ENCODE measurements around the gene SMPD4.
"Not testable (repeated sequence)": the region's sequence is repeated elsewhere in the genome, so short reads cannot be mapped to it uniquely, and the experiment has no call there.

The SMPD4 gene

DNA sequence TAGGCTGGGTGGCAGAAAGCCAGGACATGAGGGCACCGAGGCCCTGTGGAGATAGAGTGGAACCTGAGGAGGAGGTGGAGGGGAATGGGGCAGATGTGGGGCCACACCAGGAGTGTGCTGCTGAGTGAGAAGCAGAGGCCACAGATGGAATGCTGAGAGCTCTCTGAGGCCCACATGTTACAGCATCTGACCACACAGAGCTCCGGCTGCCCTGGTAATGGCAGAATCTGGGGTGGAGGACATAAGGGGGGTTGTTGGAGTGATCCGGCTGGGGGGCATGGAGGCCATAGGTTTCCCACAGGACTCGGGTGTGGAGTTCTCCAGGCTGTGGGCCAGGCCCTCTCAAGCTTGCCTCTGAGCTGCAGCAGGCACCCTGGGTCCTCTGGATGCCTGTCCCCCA is 4.5 kb upstream of the SMPD4 start:
- no peak for FAIRE-seq

DNA sequence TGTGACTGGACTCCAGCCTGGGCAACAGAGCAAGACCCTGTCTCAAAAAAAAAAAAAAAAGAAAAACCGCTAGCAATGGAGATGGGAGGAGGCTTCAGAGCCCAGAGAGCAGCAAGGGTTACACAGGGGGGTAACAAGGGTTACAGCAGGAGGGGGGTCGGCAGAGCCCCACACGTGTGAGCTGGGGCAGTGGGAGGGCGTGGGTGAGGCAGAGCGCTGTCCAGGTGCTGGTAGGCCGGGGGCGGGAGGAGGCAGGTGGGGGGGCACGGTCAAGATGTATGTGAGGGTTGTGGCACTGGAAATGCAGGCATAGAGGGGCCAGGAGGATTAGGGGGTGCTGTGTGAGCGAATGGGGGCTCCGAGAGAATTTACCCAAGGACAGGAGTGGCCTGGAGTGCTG is 4.0 kb upstream of the SMPD4 start:
- no peak for FAIRE-seq

DNA sequence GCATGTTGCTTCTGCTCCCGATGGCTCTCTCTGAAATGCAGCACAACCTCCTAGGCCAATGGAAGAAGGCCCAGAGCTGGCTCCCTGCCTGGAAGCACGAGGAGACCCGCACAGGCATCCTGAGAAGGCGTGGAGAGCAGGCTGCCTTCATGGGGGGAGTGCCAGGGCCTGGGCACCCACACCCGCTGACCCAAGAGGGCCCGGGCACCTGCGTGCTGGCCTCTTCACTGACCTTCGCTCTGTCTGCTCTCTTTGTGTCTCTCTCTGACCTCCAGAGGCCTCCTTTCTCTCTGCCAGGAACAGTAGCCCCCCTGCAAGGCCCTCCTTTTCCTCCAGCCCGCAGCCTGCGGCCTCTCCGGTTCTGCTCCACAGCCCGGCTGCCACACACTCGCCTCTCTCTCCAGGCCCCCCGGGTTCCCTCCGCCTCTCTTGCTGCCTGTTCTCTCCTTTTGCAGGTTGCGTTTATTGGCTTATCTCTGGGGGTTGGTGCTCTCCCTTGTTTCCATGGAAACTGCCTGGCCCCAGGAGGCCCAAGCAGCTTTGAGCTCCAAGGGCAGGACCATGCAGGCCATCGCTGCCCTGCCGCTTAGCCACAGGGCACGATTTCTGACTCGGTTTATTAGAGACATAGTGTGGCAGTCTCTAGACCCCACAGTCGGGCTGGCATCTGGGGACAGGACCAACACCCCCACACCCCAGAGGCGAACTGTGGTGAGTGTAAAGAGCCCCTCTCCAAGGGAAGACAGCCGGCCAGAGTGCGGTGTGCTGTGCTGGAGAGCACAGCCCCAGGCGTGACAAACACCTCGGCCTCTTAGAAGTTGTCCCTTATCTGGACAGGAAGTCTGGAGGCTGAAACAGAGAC is 2.3 kb upstream of the SMPD4 start:
- no peak for FAIRE-seq

DNA sequence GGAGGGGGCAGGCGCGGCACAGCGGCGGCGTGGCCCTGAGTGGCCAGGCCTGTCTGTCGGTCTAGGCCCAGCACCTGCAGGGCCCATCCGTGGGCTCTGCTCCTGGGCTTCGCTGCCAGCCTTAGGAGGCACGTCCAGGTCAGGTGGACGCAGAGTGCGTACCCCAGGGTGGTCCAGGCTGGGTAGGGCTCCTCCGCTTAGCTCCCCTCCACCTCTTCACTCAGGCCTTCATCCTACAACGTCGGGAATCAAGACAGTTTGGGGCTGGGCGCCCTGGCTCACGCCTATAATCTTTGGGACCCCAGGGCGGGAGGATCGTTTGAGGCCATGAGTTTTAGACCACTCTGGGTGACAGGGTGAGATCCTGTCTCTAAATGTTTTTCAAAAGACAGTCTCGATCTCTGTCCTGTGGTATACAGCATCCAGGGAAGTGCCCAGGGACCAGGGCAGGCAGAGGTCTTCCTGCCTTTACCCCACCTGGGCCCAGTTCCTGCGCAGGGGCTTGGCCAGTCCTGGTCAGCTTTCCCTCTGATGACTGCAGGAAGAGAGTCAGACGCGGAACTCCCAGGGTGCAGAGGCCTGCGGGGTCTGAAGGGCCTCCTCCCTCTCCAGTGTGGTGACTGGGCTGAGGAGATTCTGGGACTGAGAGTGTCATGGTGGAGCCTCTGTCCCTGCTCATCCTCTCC is 1.6 kb upstream of the SMPD4 start:
- FAIRE-seq: not testable (repeated sequence)

DNA sequence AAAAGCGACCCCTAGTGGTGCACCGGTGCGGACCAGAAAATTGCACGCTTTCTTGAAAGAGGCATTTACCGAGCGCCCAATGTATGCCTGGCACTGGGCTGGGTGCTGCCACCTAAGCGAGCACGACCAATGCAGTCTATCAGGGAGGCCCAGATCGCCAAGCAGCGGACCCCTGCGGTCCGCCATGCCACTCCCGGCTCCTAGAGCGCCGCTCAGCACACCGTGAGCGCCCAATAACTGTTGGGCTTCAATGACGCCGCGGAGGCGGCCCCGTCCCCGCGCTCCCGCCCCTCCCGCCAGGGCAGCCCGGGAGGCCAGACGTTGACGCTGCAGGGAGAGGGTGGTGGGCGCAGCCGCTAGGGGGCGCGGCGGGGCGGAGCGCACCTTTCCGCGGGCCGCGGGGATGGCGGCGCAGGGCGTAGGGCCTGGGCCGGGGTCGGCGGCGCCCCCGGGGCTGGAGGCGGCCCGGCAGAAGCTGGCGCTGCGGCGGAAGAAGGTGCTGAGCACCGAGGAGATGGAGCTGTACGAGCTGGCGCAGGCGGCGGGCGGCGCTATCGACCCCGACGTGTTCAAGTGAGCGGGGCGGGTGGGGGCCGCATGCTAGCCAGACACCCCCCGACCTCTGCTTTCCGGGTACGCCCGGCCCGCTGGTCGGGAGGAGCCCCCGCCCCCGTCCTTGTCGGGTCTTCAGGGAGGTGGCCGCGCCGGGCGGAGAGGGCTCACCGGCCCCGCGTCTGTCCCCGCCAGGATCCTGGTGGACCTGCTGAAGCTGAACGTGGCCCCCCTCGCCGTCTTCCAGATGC is 679 bp upstream of the SMPD4 start, which contains the start of gene MZT2B:
TSS of gene MZT2B (plus strand) at position 383 of the 803 bp plus-strand sequence. CDS start at position 404, 21 bp downstream.
- not testable (repeated sequence) for FAIRE-seq

DNA sequence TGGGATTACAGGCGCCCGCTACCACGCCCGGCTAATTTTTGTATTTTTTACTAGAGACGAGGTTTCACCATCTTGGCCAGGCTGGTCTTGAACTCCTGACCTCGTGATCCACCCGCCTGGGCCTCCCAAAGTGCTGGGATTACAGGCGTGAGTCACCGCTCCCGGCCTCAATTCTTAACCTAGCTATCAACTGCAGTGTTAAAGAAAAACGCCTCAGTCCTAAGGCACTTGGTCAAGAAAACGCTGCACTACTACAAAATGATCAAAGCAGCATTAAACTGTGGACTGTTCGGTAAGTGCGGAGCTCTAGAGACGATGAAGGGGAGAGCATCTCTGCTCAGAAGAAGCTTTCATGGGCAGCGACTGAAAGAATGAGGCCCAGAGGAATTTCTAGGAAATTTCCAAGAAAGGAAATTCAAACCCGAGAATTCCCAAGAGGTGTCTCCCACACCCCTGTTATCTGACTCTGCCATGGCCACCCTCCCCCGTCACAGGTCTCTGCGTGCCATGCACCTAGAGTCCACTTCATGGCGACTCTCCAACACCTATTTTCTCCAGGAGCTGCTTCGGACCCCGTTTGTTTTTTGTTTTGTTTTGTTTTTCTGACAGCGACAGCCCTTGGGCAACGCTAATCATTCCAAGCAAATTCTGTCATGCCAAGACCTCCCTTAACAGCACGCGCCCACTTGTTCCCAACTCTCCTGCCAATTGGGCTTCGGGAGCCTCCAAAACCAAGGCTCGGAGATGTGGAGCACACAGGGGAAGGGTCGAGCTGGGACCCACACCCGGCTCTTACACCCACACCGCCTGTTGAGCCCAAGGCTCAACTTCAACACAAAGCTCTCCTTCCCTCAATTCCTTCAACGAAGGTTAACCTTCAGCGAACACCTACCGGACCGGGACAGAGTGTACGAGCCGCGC is 738 bp downstream of the SMPD4 start:
- not testable (repeated sequence) for FAIRE-seq

DNA sequence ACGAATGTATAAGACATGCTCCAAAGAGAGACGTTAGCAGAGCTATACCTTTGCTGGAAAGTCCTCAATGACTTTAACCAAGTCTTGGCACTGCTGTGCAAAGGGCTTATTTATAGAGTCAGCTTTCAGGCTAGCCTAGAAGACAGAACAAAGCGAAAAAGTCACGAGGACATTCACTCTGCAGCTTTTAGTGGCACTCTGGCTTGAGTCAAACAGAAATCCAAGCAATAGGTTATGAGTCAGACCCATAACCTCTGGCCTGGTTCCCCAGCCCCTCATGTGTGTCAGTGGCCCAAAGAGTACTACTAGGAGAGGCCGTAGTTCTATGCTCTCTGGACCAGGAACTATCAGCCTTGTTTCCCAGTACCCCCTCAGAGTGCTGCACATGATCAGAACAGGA is 6.5 kb downstream of the SMPD4 start:
- not testable (repeated sequence) for FAIRE-seq

DNA sequence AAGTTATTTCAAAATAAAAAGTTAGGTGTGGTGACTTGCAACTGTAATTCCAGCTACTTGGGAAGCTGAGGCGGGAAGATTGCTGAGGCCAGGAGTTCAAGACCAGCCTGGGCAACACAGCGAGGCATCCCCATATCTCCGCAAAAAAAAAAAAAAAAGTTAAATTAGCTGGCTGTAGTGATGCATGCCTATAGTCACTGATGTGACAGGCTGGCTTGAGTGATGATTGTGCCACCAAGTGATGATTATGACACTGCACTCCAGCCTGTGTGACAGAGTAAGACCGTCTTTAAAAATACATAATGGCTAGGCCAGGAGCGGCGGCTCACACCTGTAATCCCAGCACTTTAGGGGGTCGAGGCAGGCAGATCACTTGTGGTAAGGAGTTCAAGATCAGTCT is 11.5 kb downstream of the SMPD4 start:
- no peak for FAIRE-seq

DNA sequence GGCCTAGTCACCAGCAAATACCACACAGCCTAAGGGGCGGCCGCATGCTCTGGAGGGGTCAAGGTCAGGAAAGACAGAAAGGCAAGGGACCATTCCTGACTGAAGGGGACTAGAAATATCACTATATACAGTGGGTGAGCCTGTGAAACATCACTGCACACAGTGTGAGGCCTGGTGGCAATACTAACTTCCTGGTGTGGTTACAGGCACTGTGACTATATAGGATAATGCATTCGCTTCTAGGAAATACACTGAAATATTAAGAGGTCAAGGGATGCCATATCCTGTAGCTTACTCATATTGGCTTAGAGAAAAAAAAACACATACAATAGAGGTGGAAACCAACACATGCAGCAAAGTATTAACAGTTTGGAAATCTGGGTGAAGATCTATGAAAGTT is 12.2 kb downstream of the SMPD4 start:
- FAIRE-seq: not testable (repeated sequence)

DNA sequence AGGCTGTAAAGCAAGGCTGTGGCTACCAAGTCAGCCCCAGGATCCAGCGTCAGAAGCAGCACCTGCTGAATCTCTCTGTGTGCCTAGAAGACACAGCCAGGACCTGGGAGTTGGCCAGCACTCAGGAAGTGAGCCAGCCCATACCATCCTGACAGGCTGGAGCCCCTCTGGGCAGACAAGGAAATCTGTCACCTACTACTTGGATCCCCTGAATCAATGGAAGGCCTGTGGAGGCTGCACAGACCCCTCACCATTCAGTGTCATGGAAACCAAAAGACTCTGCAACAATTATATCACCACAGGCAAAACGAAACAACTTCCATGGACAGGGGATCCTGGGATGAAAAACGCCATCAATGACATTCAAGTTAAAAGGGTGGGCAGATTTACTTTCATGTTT is 14.8 kb downstream of the SMPD4 start:
- FAIRE-seq: not testable (repeated sequence)

DNA sequence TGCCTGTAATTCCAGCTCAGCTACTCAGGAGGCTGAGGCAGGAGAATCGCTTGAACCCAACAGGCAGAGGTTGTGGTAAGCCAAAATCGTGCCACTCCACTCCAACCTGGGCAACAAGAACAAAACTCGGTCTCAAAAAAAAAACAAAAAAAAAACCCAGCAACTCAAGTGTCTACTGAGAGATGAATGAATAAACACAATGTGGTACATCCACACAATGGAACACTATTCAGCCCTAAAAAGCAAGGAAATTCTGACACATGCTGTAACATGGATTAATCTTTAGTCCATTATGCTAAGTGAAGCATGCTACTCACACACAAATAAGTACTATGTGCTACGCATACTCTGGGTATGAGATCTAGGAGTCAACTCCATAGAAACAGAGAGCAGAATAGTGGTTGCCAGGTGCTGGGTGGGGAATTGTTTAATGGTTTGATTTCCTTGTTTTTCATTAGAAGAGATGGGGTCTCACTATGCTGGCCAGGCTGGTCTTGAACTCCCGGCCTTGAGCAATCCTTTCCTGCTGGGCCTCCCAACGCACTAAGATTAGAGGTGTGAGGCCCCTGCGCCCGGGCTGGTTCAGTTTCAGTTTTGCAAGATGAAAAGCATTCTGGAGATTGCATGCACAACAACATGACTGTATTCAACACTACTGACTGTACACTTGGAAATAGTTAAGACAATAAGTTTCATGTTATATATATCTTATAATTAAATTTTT is 15.9 kb downstream of the SMPD4 start:
- FAIRE-seq: no peak

DNA sequence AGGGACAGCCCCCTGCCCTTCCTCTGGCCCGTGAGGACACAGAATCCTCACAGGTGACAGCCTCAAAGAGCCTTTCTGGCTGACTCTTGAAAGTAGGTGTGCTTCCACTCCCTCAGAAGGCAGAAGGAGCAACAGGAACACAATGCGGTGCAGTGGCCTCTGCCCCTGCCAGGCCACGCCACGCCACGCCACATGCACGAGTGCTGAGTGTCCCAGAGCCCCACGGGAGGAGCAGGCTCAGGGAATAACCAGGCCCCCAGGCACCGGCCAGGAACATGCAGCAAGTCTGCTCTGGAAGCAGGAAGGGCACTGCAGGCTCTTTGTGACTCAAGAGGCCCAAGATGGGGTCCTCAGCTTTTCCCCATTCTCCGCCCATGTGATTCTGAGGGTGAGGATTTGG is 18.4 kb downstream of the SMPD4 start:
- no peak for FAIRE-seq

DNA sequence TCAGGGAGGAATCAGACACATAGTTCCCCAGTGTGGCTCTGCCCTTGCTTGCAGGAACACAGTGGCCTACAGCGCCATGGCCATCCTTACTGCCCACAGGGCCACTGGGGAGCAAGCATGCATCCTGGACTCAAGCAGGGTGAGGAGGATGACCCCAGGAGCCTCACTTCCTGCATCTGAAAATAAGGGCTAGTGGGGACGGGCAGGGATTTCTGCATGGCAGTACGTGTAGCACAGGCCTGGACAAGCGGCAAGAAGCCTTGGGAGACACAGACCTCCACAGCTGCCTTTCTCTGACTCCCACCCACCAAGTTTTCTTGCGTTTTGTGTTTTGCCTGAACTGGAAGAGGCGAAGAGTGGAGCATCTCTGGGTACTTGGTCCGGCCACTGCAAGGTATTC is 18.9 kb downstream of the SMPD4 start:
- FAIRE-seq: not testable (repeated sequence)

DNA sequence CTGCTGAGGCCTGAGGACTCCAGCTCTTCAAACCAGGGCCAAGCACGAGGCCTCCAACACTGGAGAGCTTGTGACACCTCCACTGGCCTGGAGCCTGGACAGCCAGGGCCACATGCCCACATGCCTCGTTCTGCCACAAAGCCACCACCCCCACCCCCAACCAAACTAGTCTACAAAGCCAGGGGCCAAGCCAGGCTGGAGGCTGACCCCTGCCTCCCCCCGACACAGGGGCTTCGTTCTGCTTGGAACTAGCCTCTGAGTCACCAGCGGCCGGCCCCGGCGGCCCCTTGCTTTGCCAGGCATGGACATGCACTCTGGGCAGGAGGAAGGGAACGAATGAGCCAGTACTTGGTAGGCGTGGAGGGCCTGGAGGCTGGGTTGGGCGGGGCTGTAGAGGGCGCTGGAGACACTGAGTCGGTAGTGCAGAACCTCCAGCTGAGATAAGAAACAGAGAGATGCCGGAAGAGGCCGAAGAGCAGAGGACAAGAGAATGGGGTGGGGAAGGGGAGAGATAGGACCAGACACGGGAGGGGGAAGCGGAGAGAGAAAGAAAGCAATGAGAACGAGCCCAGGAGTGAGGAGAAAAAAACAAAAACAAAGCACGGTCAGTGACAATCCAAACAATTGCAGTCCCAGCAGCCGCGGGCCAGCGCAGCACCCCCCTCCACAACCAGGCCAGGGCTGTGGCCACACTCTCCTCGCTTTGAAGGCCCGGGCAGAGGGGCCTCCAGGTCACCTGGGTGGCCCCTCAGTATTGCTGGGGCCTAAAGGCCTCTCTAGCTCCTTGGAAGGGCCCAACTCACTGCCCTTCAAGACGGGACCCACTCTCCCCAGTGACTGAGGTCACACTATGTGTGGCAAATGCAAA is 20.3 kb downstream of the SMPD4 start:
- FAIRE-seq: not testable (repeated sequence)

DNA sequence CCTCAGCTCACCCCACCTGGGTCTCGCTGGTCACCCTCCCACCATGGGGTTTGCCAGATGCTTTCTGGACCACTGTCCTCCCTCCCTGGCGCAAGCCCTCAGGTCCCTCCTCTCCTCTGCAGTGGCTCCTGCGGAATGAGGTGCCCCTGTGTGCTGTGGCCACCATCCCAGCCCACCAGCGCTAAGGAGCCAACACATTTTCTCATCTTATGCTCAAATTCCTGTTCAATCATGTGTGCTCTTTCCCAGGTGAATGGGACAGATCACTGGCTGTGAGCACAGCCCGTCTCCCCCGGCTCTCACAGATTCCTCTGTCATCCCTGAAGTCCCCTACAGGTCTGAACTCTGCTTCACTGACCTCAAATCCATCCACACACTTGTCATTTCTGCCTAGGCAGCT is 21.3 kb downstream of the SMPD4 start:
- no peak for FAIRE-seq

DNA sequence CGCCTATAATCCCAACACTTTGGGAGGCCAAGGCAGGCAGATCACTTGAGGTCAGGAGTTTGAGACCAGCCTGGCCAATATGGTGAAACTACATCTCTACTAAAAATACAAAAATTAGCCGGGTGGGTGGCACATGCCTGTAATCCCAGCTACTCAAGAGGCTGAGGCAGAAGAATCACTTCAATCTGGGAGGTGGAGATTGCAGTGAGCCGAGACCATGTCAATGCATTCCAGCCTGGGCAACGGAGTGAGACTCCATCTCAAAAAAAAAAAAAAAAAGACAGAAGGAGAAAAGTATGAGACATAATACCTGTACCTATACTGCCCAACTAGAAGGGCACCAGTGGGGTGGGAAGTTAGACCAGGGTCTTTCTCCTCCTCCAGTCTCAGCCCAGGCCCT is 22.0 kb downstream of the SMPD4 start:
- not testable (repeated sequence) for FAIRE-seq

DNA sequence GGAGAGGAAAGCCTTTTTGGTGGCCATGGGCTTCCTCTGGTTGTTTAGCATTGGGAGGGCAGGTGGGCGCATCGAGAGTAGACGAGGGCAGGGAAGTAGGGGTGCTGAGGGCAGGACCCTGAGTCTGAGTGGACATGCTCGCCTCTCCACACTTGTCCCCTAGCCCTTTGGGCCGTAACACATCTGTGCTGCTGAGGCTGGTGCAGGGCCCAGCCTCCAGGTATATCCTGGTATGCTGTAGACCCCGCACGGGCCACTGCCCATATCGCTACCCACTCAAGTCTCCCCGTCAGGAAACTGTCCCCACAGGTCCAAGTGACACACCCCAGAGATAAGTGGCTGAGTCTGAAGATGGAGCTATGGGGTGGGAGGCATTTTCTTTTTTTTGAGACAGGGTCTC is 22.8 kb downstream of the SMPD4 start:
- no peak for FAIRE-seq

DNA sequence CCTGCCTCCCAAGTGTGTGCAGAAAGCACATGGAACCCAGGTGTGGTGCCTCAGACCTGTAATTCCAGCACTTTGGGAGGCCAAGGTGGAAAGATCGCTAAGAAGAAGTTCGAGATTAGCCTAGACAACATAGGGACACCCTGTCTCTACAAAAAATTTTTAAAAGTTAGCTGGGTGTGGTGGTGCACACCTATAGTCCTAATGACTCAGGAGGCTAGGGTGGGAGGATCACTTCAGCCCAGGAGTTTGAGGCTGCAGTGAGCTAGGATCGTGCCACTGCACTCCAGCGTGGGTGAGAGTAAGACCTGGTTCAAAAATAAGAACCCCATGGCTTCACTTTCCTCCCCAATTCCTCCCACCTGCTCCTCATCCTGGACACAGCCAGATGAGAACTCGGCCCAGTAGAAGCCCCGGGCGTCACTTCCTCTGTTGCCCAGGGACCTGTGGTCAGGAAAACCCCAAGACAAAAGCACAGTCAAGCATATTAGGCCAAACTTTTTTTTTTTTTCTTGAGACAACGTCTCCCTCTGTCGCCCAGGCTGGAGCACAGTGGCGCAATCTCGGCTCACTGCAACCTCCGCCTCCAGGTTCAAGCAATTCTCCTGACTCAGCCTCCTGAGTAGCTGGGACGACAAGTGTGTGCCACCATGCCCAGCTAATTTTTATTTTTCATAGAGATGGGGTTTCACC is 23.4 kb downstream of the SMPD4 start:
- FAIRE-seq: not testable (repeated sequence)

DNA sequence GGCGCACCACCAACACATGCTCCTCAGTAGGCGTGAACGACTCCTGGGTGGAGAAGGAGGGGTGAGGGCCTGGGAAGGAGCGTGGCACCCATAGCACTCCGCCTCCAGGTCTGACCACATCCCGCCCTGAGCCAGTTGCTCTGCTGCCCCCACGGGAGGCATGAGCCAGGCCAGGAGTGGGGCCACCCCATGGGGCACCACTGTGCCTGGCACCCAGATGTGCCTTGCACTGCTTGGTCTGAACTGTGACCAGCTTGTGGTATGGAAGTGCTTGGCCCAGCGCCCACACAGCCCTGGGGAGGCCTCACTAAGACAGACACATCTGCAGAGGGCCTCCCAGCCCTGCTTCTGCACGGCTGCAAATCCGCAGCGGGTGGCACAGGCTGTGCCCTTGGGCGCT is 24.0 kb downstream of the SMPD4 start:
- FAIRE-seq: not testable (repeated sequence)

DNA sequence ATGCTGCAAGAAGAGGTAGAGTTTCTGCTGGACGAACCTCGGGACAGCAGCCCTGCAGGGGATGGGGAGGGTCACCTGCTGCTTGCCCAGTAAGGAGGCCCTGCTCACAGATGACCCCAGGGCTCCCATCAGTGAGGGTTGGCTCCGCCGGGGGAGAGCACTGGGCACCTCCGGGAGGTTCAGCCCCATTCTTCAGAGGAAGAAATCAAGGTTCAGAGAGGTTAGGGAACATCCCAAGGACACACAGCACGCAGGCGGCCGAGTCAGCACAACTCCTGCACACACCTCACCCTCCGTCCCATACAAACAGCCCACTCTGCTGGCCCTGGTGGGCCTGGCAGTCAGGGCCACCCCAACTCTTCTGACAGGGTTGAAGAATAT is 24.8 kb downstream of the SMPD4 start:
- no peak for FAIRE-seq
